HepG2 (cell line): ENCODE data around the gene NARF. TPM values are rescaled to one million over a fixed set of nuclear protein-coding genes. Genes with fewer than 3 reads are reported as not detected.

Experiments
- ATAC-seq: fragments of 200-7000 bp; cut with Tn5 transposase; 3 replicates; pipeline ENCODE4 v1.9.1; 2020; ENCODE audit warnings: mild to moderate bottlenecking, moderate library complexity
- BruUV-seq: library from RNA; stranded (reverse); fragments of 400-500 nt; replicated peaks from 2 replicates; lab custom pipeline; 2021; lab: Mats Ljungman, UMichigan
- CTCF ChIA-PET: fragments of 300-600 bp; formaldehyde crosslinking; extraction: SDS; loops from one replicate; lab custom pipeline; 2021; ENCODE audit warnings: low total read pairs, inconsistent platforms, low intra/inter-chr PET ratio; lab: Yijun Ruan, JAX
- POLR2A ChIA-PET: fragments of 350-600 bp; sonication (Branson Sonifier 250); formaldehyde crosslinking; loops from one replicate; lab custom pipeline; 2020; ENCODE audit warnings: antibody characterized with exemption, inconsistent platforms; lab: Yijun Ruan, JAX
- DNase-seq: peaks from one replicate; pipeline ENCODE4 v3.0.0-alpha.2; 2015; ENCODE audit warnings: low spot score
- FAIRE-seq: peaks from 3 replicates; lab custom pipeline; 2011; peaks lifted over from hg19 to GRCh38; lab: Jason Lieb, UNC
- H2AFZ ChIP-seq: one replicate; pipeline ENCODE4 v1.6.1; 2011; ENCODE audit warnings: low read length, inconsistent platforms
- H3K27ac ChIP-seq: fragments of 300-600 bp; 3 replicates; pipeline ENCODE4 v1.8.0; 2011; ENCODE audit warnings: mixed run types, mild to moderate bottlenecking, mixed read lengths, low read length, inconsistent platforms; ENCODE audit not compliant: insufficient read depth; ENCODE audit errors: extremely low read length
- H3K27me3 ChIP-seq, 2 experiments: fragments of 200-600 bp in 1 of 2; 2 replicates in 1 of 2; 3 replicates in 1 of 2; pipeline versions ENCODE4 v1.6.0 to v1.8.0; 2011; ENCODE audit warnings: low read length in 2 of 2, mild to moderate bottlenecking in 2 of 2, moderate library complexity in 2 of 2, inconsistent platforms in 1 of 2; ENCODE audit not compliant: insufficient read depth in 2 of 2, control insufficient read depth in 1 of 2
- H3K36me3 ChIP-seq, 2 experiments: fragments of 200-600 bp in 1 of 2; replicated peaks in 1 of 2; 2 replicates in 1 of 2; 3 replicates in 1 of 2; pipeline versions ENCODE4 v1.5.1 to v1.8.0; 2011; ENCODE audit warnings: low read length in 2 of 2, inconsistent platforms in 1 of 2; ENCODE audit not compliant: insufficient read depth in 2 of 2, control insufficient read depth in 1 of 2
- H3K4me1 ChIP-seq: 2 replicates; pipeline ENCODE4 v1.5.1; 2012; ENCODE audit warnings: low read length, inconsistent platforms; ENCODE audit not compliant: insufficient read depth
- H3K4me2 ChIP-seq: 2 replicates; pipeline ENCODE4 v1.6.0; 2011; ENCODE audit warnings: low read depth, low read length, inconsistent platforms
- H3K4me3 ChIP-seq, 3 experiments: fragments of 200-600 bp in 1 of 3; sonication (generic), shearing (Covaris generic) in 1 of 3; replicated peaks in 1 of 3; 2 replicates each; pipeline ENCODE4 v1.5.1; 2011 to 2016; ENCODE audit warnings: low read length in 3 of 3, inconsistent platforms in 2 of 3, low read depth in 2 of 3, mild to moderate bottlenecking in 2 of 3, control low read depth in 1 of 3, mixed read lengths in 1 of 3; ENCODE audit not compliant: insufficient read depth in 1 of 3
- H3K79me2 ChIP-seq: one replicate; pipeline ENCODE4 v1.6.1; 2011; ENCODE audit warnings: low read length, inconsistent platforms; ENCODE audit not compliant: insufficient read depth
- H3K9ac ChIP-seq: 2 replicates; pipeline ENCODE4 v1.6.0; 2011; ENCODE audit warnings: mild to moderate bottlenecking, low read depth, low read length, inconsistent platforms; ENCODE audit not compliant: insufficient read depth
- H3K9me3 ChIP-seq: 2 replicates; pipeline ENCODE4 v1.5.1; 2012; ENCODE audit warnings: mild to moderate bottlenecking, low read length
- H4K20me1 ChIP-seq: 2 replicates; pipeline ENCODE4 v1.6.0; 2011; ENCODE audit warnings: inconsistent platforms, mild to moderate bottlenecking, low read length, moderate library complexity; ENCODE audit not compliant: insufficient read depth
- AGO2 ChIP-seq: fragments of 200-400 bp; formaldehyde crosslinking; optimal IDR thresholded peaks from 2 replicates; pipeline ENCODE3; 2017; ENCODE audit warnings: mild to moderate bottlenecking, low read depth, low read length, moderate library complexity
- ATF2 ChIP-seq: sonication (generic); formaldehyde crosslinking; IDR thresholded peaks from 2 replicates; pipeline ENCODE4 v1.4.0; 2020; ENCODE audit warnings: missing genetic modification reagents
- FOXK2 ChIP-seq: fragments of 450-650 bp; IDR thresholded peaks from 2 replicates; pipeline ENCODE4 v1.6.1; 2016
- HOXA3 ChIP-seq: sonication (generic); formaldehyde crosslinking; IDR thresholded peaks from 2 replicates; pipeline ENCODE4 v1.5.0; 2020; ENCODE audit warnings: missing genetic modification reagents
- MTF2 ChIP-seq: sonication (generic); formaldehyde crosslinking; IDR thresholded peaks from 2 replicates; pipeline ENCODE4 v1.5.0; 2020; ENCODE audit warnings: missing genetic modification reagents, borderline replicate concordance
- MYC ChIP-seq: sonication (generic); formaldehyde crosslinking; IDR thresholded peaks from 2 replicates; pipeline ENCODE4 v1.9.0; 2021; ENCODE audit warnings: missing genetic modification reagents, borderline replicate concordance
- POLR2A ChIP-seq, 2 experiments: IDR thresholded peaks; 2 replicates each; pipeline ENCODE4 v1.6.1; 2011; ENCODE audit warnings: low read depth in 2 of 2, low read length in 2 of 2, mild to moderate bottlenecking in 1 of 2, moderate library complexity in 1 of 2; ENCODE audit not compliant: insufficient read depth in 1 of 2
- RBFOX2 ChIP-seq: fragments of 200-400 bp; formaldehyde crosslinking; IDR thresholded peaks from 2 replicates; pipeline ENCODE4 v1.6.1; 2017; ENCODE audit warnings: low read depth, mild to moderate bottlenecking, low read length
- SRSF4 ChIP-seq: fragments of 200-400 bp; formaldehyde crosslinking; IDR thresholded peaks from one replicate; pipeline ENCODE4 v1.6.1; 2018; ENCODE audit warnings: mild to moderate bottlenecking, low read depth, low read length, moderate library complexity; ENCODE audit not compliant: poor library complexity, severe bottlenecking
- SRY ChIP-seq: sonication (generic); formaldehyde crosslinking; IDR thresholded peaks from 2 replicates; pipeline ENCODE4 v1.8.0; 2022; ENCODE audit warnings: mild to moderate bottlenecking, missing genetic modification reagents
- TCF7 ChIP-seq: sonication (generic); IDR thresholded peaks from 2 replicates; pipeline ENCODE4 v1.6.1; 2016; ENCODE audit warnings: antibody characterized with exemption, low read depth
- ZBTB33 ChIP-seq: sonication (generic); formaldehyde crosslinking; IDR thresholded peaks from 2 replicates; pipeline ENCODE4 v1.4.0; 2020; ENCODE audit warnings: missing genetic modification reagents
- WGBS: methylation state at CpG from one replicate; pipeline ENCODE4 v1.1.6; 2017; ENCODE audit warnings: low lambda C conversion rate; 5-methylcytosine and 5-hydroxymethylcytosine counted together
- in situ Hi-C: cut with HindIII; loops from 2 replicates; pipeline ENCODE4 v1.10.0; 2017; ENCODE audit warnings: low pct_unique_long_range_greater_than_20kb; ENCODE audit not compliant: extremely low pct_ligation_motif_present
- intact Hi-C: fragments of 100-400 bp; cut with micrococcal nuclease; formaldehyde crosslinking; loops from one replicate; pipeline ENCODE4 v1.10.0; 2022; ENCODE audit not compliant: unreplicated experiment
- polyA plus RNA-seq, 8 experiments: library from polyadenylated mRNA; depleted of rRNA in 3 of 8; stranded (reverse) in 7 of 8; unstranded in 1 of 8; fragments of >200 nt; fragmentation: Illumina TruSeq in 4 of 8; extraction: Trizol in 4 of 8; gene quantifications; 2 replicates each; pipeline versions ENCODE4 v1.2.1 to v1.2.3, GENCODE V29; 2011 to 2016; ENCODE audit warnings: low read depth in 4 of 8, missing spikeins in 1 of 8, mixed read lengths in 1 of 8; ENCODE audit not compliant: insufficient read depth in 1 of 8
- total RNA-seq, 5 experiments: library from RNA; depleted of rRNA; stranded (reverse); fragments of >200 nt; fragmentation: Illumina TruSeq; extraction: Trizol; gene quantifications; 2 replicates each; pipeline ENCODE4 v1.2.3, GENCODE V29; 2016; ENCODE audit warnings: low read depth in 1 of 5
- TF ChIP-seq, protein P1 (sequence below): sonication (generic); formaldehyde crosslinking; IDR thresholded peaks from 2 replicates; pipeline ENCODE4 v1.8.0; 2022; ENCODE audit warnings: mild to moderate bottlenecking, missing genetic modification reagents, moderate library complexity
- TF ChIP-seq, protein P2 (sequence below): sonication (generic); formaldehyde crosslinking; IDR thresholded peaks from 2 replicates; pipeline ENCODE4 v1.4.0; 2020; ENCODE audit warnings: missing genetic modification reagents

Gene NARF
- total and polyA plus RNA-seq, 2 of the 13 experiments (the other 11 are each of a cell fraction or from before 2014, with no cell fraction given): 61.1 to 144 TPM

GRCh38 chr17:82444284-82444893 lies 14.2 kb upstream of the NARF start (continued):
- TF ChIP-seq ZBTB33 (CRISPR knock-in tag) (peak; percentile 42; the same call in 1 of the 2 replicates), POLR2A (IDR thresholded peaks at IDR 0.05; ENCODE audit: insufficient read depth in 1 of 2, low read depth in 2 of 2, low read length in 2 of 2) (peak in 1 of 2 experiments; percentile 25; a peak in 1 of 4 replicates), RBFOX2 (0 out of 2 replicates have a peak, but pooled peaks have one; percentile 24), TCF7 (no peak), FOXK2 (no peak), MTF2 (CRISPR knock-in tag) (no peak)
- TF ChIP-seq, all 625 proteins: peak for 5

DNA sequence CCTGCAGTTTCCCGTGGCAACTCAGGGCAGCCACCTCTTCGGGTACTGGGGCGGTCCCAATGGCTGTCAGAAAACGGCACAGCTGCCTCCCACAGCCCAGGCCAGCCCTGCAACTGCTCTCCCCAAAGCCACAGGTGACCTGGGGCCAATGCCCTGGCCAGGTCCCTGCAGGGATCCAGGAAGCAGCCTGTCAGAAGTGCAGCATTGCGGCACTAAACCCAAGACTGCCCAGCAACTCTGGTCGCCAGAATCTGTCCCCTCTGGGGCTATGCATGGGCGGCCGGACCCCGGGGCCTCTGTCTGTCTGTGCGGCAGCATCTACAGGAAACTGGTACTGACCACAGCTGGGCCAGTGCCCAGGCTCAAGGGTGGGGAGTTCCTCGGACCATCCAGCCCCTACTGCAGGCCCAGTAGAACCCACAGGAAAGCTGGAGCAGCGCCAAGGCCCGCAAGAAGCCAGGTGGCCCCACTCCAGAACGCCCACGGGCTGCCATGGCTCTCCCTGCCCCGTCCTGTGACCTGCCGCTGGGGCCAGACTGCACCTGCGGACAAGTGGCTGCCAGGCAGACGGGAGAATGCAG lies 13.5 kb upstream of the NARF start:
- peaks cover 6 to 9% of the 10 kb centered on the region in 2 experiments; a peak in 4 of 5 replicates for H3K36me3 ChIP-seq
- DNase-seq: no peak
- no TSS peak for BruUV-seq
- peaks cover 8% of the 10 kb centered on the region for H3K79me2 ChIP-seq
- no peak overlapping the region for H2AFZ ChIP-seq
- H3K4me2 ChIP-seq: no peak overlapping the region
- no peaks in the 10 kb centered on the region for H4K20me1 ChIP-seq
- TF ChIP-seq AGO2 (peak; percentile 57), HOXA3 (no peak), ATF2 (CRISPR knock-in tag) (no peak), SRSF4 (no peak), SRY (CRISPR knock-in tag) (no peak), MYC (CRISPR knock-in tag) (no peak)
- TF ChIP-seq, protein P1, sequence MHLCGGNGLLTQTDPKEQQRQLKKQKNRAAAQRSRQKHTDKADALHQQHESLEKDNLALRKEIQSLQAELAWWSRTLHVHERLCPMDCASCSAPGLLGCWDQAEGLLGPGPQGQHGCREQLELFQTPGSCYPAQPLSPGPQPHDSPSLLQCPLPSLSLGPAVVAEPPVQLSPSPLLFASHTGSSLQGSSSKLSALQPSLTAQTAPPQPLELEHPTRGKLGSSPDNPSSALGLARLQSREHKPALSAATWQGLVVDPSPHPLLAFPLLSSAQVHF (CRISPR knock-in tag): no peak
- TF ChIP-seq, protein P2, sequence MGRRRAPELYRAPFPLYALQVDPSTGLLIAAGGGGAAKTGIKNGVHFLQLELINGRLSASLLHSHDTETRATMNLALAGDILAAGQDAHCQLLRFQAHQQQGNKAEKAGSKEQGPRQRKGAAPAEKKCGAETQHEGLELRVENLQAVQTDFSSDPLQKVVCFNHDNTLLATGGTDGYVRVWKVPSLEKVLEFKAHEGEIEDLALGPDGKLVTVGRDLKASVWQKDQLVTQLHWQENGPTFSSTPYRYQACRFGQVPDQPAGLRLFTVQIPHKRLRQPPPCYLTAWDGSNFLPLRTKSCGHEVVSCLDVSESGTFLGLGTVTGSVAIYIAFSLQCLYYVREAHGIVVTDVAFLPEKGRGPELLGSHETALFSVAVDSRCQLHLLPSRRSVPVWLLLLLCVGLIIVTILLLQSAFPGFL (CRISPR knock-in tag): no peak
- no peaks in the 10 kb centered on the region for H3K9me3 ChIP-seq
- H3K4me3 ChIP-seq: no peak overlapping the region
- FAIRE-seq: no peak
- in situ Hi-C loops (no loop called here), intact Hi-C loops (no loop called here)
- H3K27ac ChIP-seq: no peak overlapping the region
- CTCF ChIA-PET: no interaction called here
- POLR2A ChIA-PET: no interaction called here
- 84% methylated on average over 9 of the region's 19 CpGs for WGBS
- H3K4me1 ChIP-seq: peaks cover 12% of the 10 kb centered on the region
- no peaks in the 10 kb centered on the region for H3K27me3 ChIP-seq
- no peak overlapping the region for H3K9ac ChIP-seq
- ATAC-seq: no peak
